Testis (tissue), 2 donors: ENCODE results near the gene CHGA.

Experiments
- POLR2A ChIP-seq: fragments of 450-650 bp; IDR thresholded peaks from one replicate; pipeline ENCODE4 v1.6.1; 2017; ENCODE audit warnings: antibody characterized with exemption, mild to moderate bottlenecking, moderate library complexity
- TF ChIP-seq, protein P1 (sequence below), 3 experiments: fragments of 450-650 bp in 2 of 3; fragments of 200-600 bp in 1 of 3; sonication (generic) in 1 of 3; IDR thresholded peaks; one replicate each; pipeline ENCODE4 v1.5.1; 2016 to 2019; ENCODE audit warnings: antibody characterized with exemption in 3 of 3, mild to moderate bottlenecking in 2 of 3, moderate library complexity in 1 of 3

DNA sequence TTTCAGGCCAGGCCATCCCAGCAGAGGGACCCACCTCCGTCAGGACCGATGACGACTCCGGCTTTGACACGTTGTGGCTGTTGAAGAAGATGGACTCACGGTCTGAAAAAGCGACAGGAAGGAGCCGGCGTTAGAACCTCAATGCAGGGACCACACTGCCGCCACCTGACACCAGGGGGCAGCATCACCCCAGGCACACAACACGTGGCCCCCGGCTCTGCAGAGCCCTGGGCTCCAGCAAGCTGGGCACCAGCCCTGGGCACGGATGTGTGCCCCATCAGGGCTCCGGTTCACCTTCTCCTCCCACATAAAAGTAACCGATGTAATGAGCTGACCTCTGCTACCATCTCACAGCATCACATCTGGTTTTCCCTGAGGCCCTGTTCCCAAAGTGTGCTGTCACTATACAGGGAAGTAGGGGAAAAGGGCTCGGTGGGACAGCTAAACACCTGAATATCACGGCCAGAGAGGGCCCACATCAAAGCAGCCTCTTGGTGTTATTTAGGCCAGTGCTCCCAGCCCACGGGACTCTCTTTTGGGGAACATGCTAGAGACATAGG, 29.0 kb downstream of the CHGA start:
- TF ChIP-seq, protein P1, sequence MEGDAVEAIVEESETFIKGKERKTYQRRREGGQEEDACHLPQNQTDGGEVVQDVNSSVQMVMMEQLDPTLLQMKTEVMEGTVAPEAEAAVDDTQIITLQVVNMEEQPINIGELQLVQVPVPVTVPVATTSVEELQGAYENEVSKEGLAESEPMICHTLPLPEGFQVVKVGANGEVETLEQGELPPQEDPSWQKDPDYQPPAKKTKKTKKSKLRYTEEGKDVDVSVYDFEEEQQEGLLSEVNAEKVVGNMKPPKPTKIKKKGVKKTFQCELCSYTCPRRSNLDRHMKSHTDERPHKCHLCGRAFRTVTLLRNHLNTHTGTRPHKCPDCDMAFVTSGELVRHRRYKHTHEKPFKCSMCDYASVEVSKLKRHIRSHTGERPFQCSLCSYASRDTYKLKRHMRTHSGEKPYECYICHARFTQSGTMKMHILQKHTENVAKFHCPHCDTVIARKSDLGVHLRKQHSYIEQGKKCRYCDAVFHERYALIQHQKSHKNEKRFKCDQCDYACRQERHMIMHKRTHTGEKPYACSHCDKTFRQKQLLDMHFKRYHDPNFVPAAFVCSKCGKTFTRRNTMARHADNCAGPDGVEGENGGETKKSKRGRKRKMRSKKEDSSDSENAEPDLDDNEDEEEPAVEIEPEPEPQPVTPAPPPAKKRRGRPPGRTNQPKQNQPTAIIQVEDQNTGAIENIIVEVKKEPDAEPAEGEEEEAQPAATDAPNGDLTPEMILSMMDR (IDR thresholded peaks at IDR 0.05): peak; percentile 92 to 94 (median 94)
- TF ChIP-seq POLR2A: no peak
